H1 (cell line): ENCODE data around the gene PRPF4. TPM values are rescaled to one million over a fixed set of nuclear protein-coding genes. Genes with fewer than 3 reads are reported as not detected.

Experiments
- CTCF ChIA-PET: fragments of 300-600 bp; sonication (Branson Sonifier 250); formaldehyde crosslinking; loops from one replicate; lab custom pipeline; 2021; ENCODE audit not compliant: partially characterized antibody; lab: Charles Lee
- POLR2A ChIA-PET: fragments of 300-600 bp; sonication (Branson Sonifier 250); formaldehyde crosslinking; loops from one replicate; lab custom pipeline; 2021; ENCODE audit warnings: inconsistent platforms; ENCODE audit not compliant: partially characterized antibody; lab: Charles Lee
- DNase-seq, 2 experiments: peaks; one replicate each; pipeline versions ENCODE4 v3.0.0 to v3.0.0-alpha.2; 2010 to 2022; ENCODE audit warnings: low spot score in 2 of 2, low read depth in 1 of 2, mixed read lengths in 1 of 2
- FAIRE-seq: peaks from 2 replicates; lab custom pipeline; 2011; peaks lifted over from hg19 to GRCh38; lab: Jason Lieb, UNC
- H2AFZ ChIP-seq: 2 replicates; pipeline ENCODE4 v1.8.1; 2012; ENCODE audit warnings: low read length, inconsistent platforms
- H2AK5ac ChIP-seq: 2 replicates; pipeline ENCODE4 v1.6.1; 2013; ENCODE audit warnings: low read depth, low read length
- H2BK120ac ChIP-seq: replicated peaks from 2 replicates; pipeline ENCODE3; 2013; ENCODE audit warnings: low read depth, low read length, inconsistent platforms
- H2BK12ac ChIP-seq: 2 replicates; pipeline ENCODE4 v1.6.1; 2013; ENCODE audit warnings: low read depth, low read length
- H2BK15ac ChIP-seq: 2 replicates; pipeline ENCODE4 v1.6.1; 2013; ENCODE audit warnings: low read length
- H2BK20ac ChIP-seq: 2 replicates; pipeline ENCODE4 v1.6.1; 2013; ENCODE audit warnings: low read length
- H2BK5ac ChIP-seq: 2 replicates; pipeline ENCODE4 v1.6.1; 2013; ENCODE audit warnings: low read depth, low read length
- H3K14ac ChIP-seq: 2 replicates; pipeline ENCODE4 v1.6.1; 2013; ENCODE audit warnings: inconsistent platforms; ENCODE audit not compliant: insufficient read length
- H3K18ac ChIP-seq: 2 replicates; pipeline ENCODE4 v1.6.1; 2013; ENCODE audit warnings: low read length; ENCODE audit errors: extremely low read depth
- H3K23ac ChIP-seq: 2 replicates; pipeline ENCODE4 v1.6.1; 2013; ENCODE audit warnings: inconsistent platforms; ENCODE audit not compliant: insufficient read length
- H3K23me2 ChIP-seq: 2 replicates; pipeline ENCODE4 v1.6.1; 2013; ENCODE audit warnings: low read depth, low read length
- H3K27ac ChIP-seq: 2 replicates; pipeline ENCODE4 v1.6.1; 2011; ENCODE audit warnings: low read depth, low read length, inconsistent platforms
- H3K27me3 ChIP-seq, 4 experiments: replicated peaks in 1 of 4; 1 replicate in 1 of 4; 2 replicates in 3 of 4; pipeline versions ENCODE4 v1.6.1 to v1.8.1; 2011 to 2013; ENCODE audit warnings: low read length in 3 of 4, mild to moderate bottlenecking in 3 of 4, inconsistent platforms in 2 of 4, mixed read lengths in 2 of 4, moderate library complexity in 1 of 4; ENCODE audit not compliant: control insufficient read depth in 3 of 4, insufficient read depth in 3 of 4; ENCODE audit errors: extremely low read depth in 1 of 4
- H3K36me3 ChIP-seq, 4 experiments: 2 replicates each; pipeline versions ENCODE4 v1.6.1 to v1.8.1; 2011 to 2013; ENCODE audit warnings: mild to moderate bottlenecking in 4 of 4, low read length in 3 of 4, moderate library complexity in 2 of 4, control low read depth in 1 of 4, inconsistent platforms in 1 of 4; ENCODE audit not compliant: insufficient read depth in 4 of 4, control insufficient read depth in 2 of 4
- H3K4ac ChIP-seq: replicated peaks from 2 replicates; pipeline ENCODE3; 2013; ENCODE audit warnings: low read length, low read depth, mixed read lengths, inconsistent platforms; ENCODE audit not compliant: insufficient read length
- H3K4me1 ChIP-seq, 4 experiments: replicated peaks in 1 of 4; 1 replicate in 1 of 4; 2 replicates in 3 of 4; pipeline versions ENCODE4 v1.6.1 to v1.8.1; 2011 to 2013; ENCODE audit warnings: low read length in 3 of 4, inconsistent platforms in 2 of 4, mixed read lengths in 1 of 4; ENCODE audit not compliant: insufficient read depth in 4 of 4, control insufficient read depth in 3 of 4
- H3K4me2 ChIP-seq, 2 experiments: 2 replicates each; pipeline versions ENCODE4 v1.6.1 to v1.8.1; 2011 to 2013; ENCODE audit warnings: low read depth in 2 of 2, low read length in 2 of 2, control low read depth in 1 of 2, inconsistent platforms in 1 of 2, mild to moderate bottlenecking in 1 of 2; ENCODE audit not compliant: insufficient read depth in 1 of 2
- H3K4me3 ChIP-seq, 4 experiments: fragments of 200-600, 300-600 bp in 1 of 4; sonication (generic), shearing (Covaris generic), sonication (Bioruptor Twin) in 1 of 4; 2 replicates each; pipeline versions ENCODE4 v1.5.1 to v1.8.1; 2011 to 2016; ENCODE audit warnings: low read length in 4 of 4, low read depth in 3 of 4, control low read depth in 2 of 4, inconsistent platforms in 2 of 4, mild to moderate bottlenecking in 2 of 4, mixed read lengths in 1 of 4, moderate library complexity in 1 of 4; ENCODE audit not compliant: insufficient read depth in 2 of 4; ENCODE audit errors: extremely low read depth in 1 of 4
- H3K56ac ChIP-seq: replicated peaks from 2 replicates; pipeline ENCODE3; 2013; ENCODE audit warnings: low read depth, mild to moderate bottlenecking, mixed read lengths, low read length, inconsistent platforms; ENCODE audit not compliant: insufficient read length
- H3K79me1 ChIP-seq: 2 replicates; pipeline ENCODE4 v1.6.1; 2013; ENCODE audit warnings: low read depth, low read length, control low read depth
- H3K79me2 ChIP-seq, 2 experiments: 2 replicates each; pipeline versions ENCODE4 v1.6.1 to v1.8.1; 2012 to 2013; ENCODE audit warnings: low read length in 2 of 2, mild to moderate bottlenecking in 2 of 2, inconsistent platforms in 1 of 2; ENCODE audit not compliant: insufficient read depth in 2 of 2, control insufficient read depth in 1 of 2
- H3K9ac ChIP-seq, 4 experiments: replicated peaks in 1 of 4; 1 replicate in 1 of 4; 2 replicates in 3 of 4; pipeline versions ENCODE4 v1.6.1 to v1.8.1; 2011 to 2013; ENCODE audit warnings: low read depth in 3 of 4, low read length in 3 of 4, control low read depth in 2 of 4, mild to moderate bottlenecking in 2 of 4, moderate library complexity in 2 of 4, inconsistent platforms in 1 of 4; ENCODE audit errors: extremely low read depth in 1 of 4
- H3K9me3 ChIP-seq, 2 experiments: 2 replicates each; pipeline versions ENCODE4 v1.6.1 to v1.8.1; 2012 to 2013; ENCODE audit warnings: mild to moderate bottlenecking in 2 of 2, moderate library complexity in 2 of 2, control low read depth in 1 of 2, inconsistent platforms in 1 of 2, low read depth in 1 of 2, low read length in 1 of 2, mixed read lengths in 1 of 2; ENCODE audit not compliant: insufficient read depth in 2 of 2
- H4K20me1 ChIP-seq, 2 experiments: replicated peaks in 1 of 2; 2 replicates each; pipeline versions ENCODE3 to v1.8.1; 2011 to 2013; ENCODE audit warnings: inconsistent platforms in 2 of 2, low read length in 2 of 2, mild to moderate bottlenecking in 1 of 2; ENCODE audit not compliant: insufficient read depth in 2 of 2, control insufficient read depth in 1 of 2
- H4K5ac ChIP-seq: 2 replicates; pipeline ENCODE4 v1.6.1; 2013; ENCODE audit warnings: low read length, low read depth, mixed read lengths, inconsistent platforms; ENCODE audit not compliant: insufficient read length
- H4K8ac ChIP-seq: 2 replicates; pipeline ENCODE4 v1.8.0; 2013; ENCODE audit warnings: mild to moderate bottlenecking, moderate library complexity, low read length, inconsistent platforms; ENCODE audit not compliant: insufficient read depth; ENCODE audit errors: extremely low read depth
- H4K91ac ChIP-seq: replicated peaks from 2 replicates; pipeline ENCODE3; 2013; ENCODE audit warnings: low read length, mixed read lengths, inconsistent platforms; ENCODE audit not compliant: insufficient read length
- NRF1 ChIP-seq: IDR thresholded peaks from 2 replicates; pipeline ENCODE4 v1.6.1; 2011; ENCODE audit warnings: mild to moderate bottlenecking, low read depth, low read length, improper control_type of control experiment
- ZNF274 ChIP-seq: IDR thresholded peaks from 2 replicates; pipeline ENCODE4 v1.7.0; 2012; ENCODE audit warnings: low read length, borderline replicate concordance; ENCODE audit errors: extremely low read depth
- WGBS, 2 experiments: shearing (Covaris generic) in 1 of 2; methylation state at CpG; one replicate each; pipeline versions ENCODE4 v1.1.6 to v1.1.7; 2013 to 2015; ENCODE audit warnings: low lambda C conversion rate in 2 of 2, mixed read lengths in 2 of 2, inconsistent platforms in 1 of 2, low coverage in 1 of 2, missing lambda C conversion rate in 1 of 2; ENCODE audit not compliant: insufficient replicate concordance in 2 of 2, insufficient coverage in 1 of 2, insufficient read length in 1 of 2; ENCODE audit errors: extremely low coverage in 1 of 2, missing lambda C conversion rate in 1 of 2; 5-methylcytosine and 5-hydroxymethylcytosine counted together
- polyA plus RNA-seq, 7 experiments: library from polyadenylated mRNA; depleted of rRNA in 3 of 7; stranded (reverse) in 5 of 7; unstranded in 2 of 7; fragments of >200 nt in 5 of 7; fragments of 200-250 nt in 2 of 7; gene quantifications; 1 replicate in 5 of 7; 2 replicates in 1 of 7; 4 replicates in 1 of 7; pipeline versions ENCODE4 v1.2.1 to v1.2.3, GENCODE V29; 2011 to 2013; ENCODE audit warnings: missing spikeins in 2 of 7, mixed read lengths in 2 of 7
- total RNA-seq: library from RNA; stranded (reverse); fragmentation: NEBNext Ultra II Directional; extraction: Animal tissue kit (Norgen Biotek cat#: 25700); gene quantifications from 2 replicates; pipeline ENCODE4 v1.2.1, GENCODE V29; 2021

The PRPF4 gene
- total and polyA plus RNA-seq, 2 of the 8 experiments (the other 6 are each of a cell fraction or from before 2014, with no cell fraction given), result 15.2 to 33.4 TPM

DNA sequence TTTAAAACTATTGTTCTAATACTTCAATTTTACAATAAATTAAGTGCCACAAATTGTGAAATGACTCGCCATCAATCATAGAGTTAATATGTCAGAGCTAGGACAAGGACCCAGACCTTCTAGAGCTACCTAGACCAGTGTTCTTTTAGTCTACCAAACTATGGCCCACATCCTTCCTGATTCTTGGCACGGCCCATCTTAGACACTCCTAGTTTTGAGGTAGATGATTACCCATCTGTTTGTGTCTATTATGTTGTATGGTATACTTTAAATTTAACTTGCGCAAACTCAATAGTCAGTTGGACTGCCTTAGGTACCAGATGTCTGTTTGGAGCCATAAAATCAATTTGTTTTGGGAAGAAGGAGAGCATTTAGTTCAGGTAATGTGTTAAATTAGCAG, 17.6 kb upstream of the PRPF4 start:
- Histone ChIP-seq H3K4ac (no peak overlapping the region), H3K23me2 (no peaks in the 10 kb centered on the region), H2AFZ (no peak overlapping the region), H2BK120ac (no peak overlapping the region), H2BK5ac (no peak overlapping the region), H3K18ac (no peak overlapping the region), H2BK15ac (no peak overlapping the region), H3K4me1 (no peaks in the 10 kb centered on the region), H2AK5ac (no peak overlapping the region), H2BK12ac (no peak overlapping the region), H4K20me1 (no peaks in the 10 kb centered on the region), H3K4me2 (no peak overlapping the region), H3K9ac (no peak overlapping the region), H3K79me2 (no peaks in the 10 kb centered on the region), H3K56ac (no peak overlapping the region), H4K5ac (no peak overlapping the region), H3K27me3 (no peaks in the 10 kb centered on the region), H3K23ac (no peak overlapping the region), H4K91ac (no peak overlapping the region), H4K8ac (no peak overlapping the region), H2BK20ac (no peak overlapping the region), H3K4me3 (no peak overlapping the region), H3K9me3 (no peaks in the 10 kb centered on the region), H3K36me3 (peaks cover 3 to 20% (median 12%) of the 10 kb centered on the region in 4 experiments; a peak in 7 of 8 replicates), H3K14ac (no peak overlapping the region), H3K27ac (no peak overlapping the region), H3K79me1 (no peaks in the 10 kb centered on the region; the same call in 1 of the 2 replicates)
- ChIA-PET CTCF (interaction anchor here (1.5 kb wide), 1 partner anchor 17 kb away, joined by 4 read pairs; the partner anchor contains the start of genes CDC26 and PRPF4), POLR2A (no interaction called here)
- TF ChIP-seq ZNF274 (no peak), NRF1 (no peak)
- FAIRE-seq (no peak), DNase-seq (no peak)
- 93% methylated on average over 3 of the region's 3 CpGs; no CpG with 5 or more reads in 1 of the 2 experiments for WGBS, 2 experiments
